ENCODE measurements around the gene KRT15. TPM values are rescaled to one million over a fixed set of nuclear protein-coding genes. Genes with fewer than 3 reads are reported as not detected.

The KRT15 gene
- total and polyA plus RNA-seq, 4 donors = 0.14 TPM; not detected in 3

- no peak overlapping the region for H3K4me3 ChIP-seq (ENCODE audit: low read depth in 1 of 3, low read length in 3 of 3)
- 57% methylated on average over 10 of the region's 10 CpGs for WGBS
- H3K9me3 ChIP-seq (ENCODE audit: control insufficient read depth in 4 of 4, low read length in 3 of 4) = no peaks in the 10 kb centered on the region
- no peaks in the 10 kb centered on the region for H3K4me1 ChIP-seq (ENCODE audit: control insufficient read depth in 4 of 4, insufficient read depth in 4 of 4, low read length in 3 of 4)
- DNase-seq (ENCODE audit: low spot score) = no peak
- H3K9ac ChIP-seq (ENCODE audit: low read depth in 1 of 2, low read length in 2 of 2) = no peak overlapping the region
- no peaks in the 10 kb centered on the region for H3K27me3 ChIP-seq (ENCODE audit: control insufficient read depth in 4 of 4, insufficient read depth in 4 of 4, low read length in 3 of 4)
- H3K27ac ChIP-seq (ENCODE audit: low read depth in 1 of 2, low read length in 2 of 2) = no peak overlapping the region
- H3K36me3 ChIP-seq (ENCODE audit: control insufficient read depth in 4 of 4, insufficient read depth in 3 of 4, low read depth in 1 of 4, low read length in 3 of 4) = no peaks in the 10 kb centered on the region
- TF ChIP-seq ZBTB33 (IDR thresholded peaks at IDR 0.05) = no peak
- no peak for TF ChIP-seq CTCF (IDR thresholded peaks at IDR 0.05; ENCODE audit: low read depth, low read length, missing input control)
- TF ChIP-seq HNF4A (conservative IDR thresholded peaks at IDR 0.05) = no peak
- no peak for TF ChIP-seq HNF4G (IDR thresholded peaks at IDR 0.05)
- no peak for TF ChIP-seq GABPA (IDR thresholded peaks at IDR 0.05 in 1 of 2, conservative IDR thresholded peaks at IDR 0.05 in 1 of 2)
- TF ChIP-seq FOXA1 (IDR thresholded peaks at IDR 0.05) = no peak
- no peak for TF ChIP-seq RXRA (IDR thresholded peaks at IDR 0.05)
- no peak for TF ChIP-seq ATF3 (IDR thresholded peaks at IDR 0.05)
These were observed 11.3 kb downstream of the KRT15 start for GRCh38 chr17:41507315-41507880.

GRCh38 chr17:41505809-41506767, 12.6 kb downstream of the KRT15 start:
- no peaks in the 10 kb centered on the region for H3K27me3 ChIP-seq (ENCODE audit: control insufficient read depth in 4 of 4, insufficient read depth in 4 of 4, low read length in 3 of 4)
- H3K4me3 ChIP-seq (ENCODE audit: low read depth in 1 of 3, low read length in 3 of 3) = no peak overlapping the region
- DNase-seq (ENCODE audit: low spot score) = no peak
- no peaks in the 10 kb centered on the region for H3K36me3 ChIP-seq (ENCODE audit: control insufficient read depth in 4 of 4, insufficient read depth in 3 of 4, low read depth in 1 of 4, low read length in 3 of 4)
- no peak overlapping the region for H3K9ac ChIP-seq (ENCODE audit: low read depth in 1 of 2, low read length in 2 of 2)
- no peak overlapping the region for H3K27ac ChIP-seq (ENCODE audit: low read depth in 1 of 2, low read length in 2 of 2)
- no peaks in the 10 kb centered on the region for H3K9me3 ChIP-seq (ENCODE audit: control insufficient read depth in 4 of 4, low read length in 3 of 4)
- TF ChIP-seq YY1 (IDR thresholded peaks at IDR 0.05) = no peak
- no peaks in the 10 kb centered on the region for H3K4me1 ChIP-seq (ENCODE audit: control insufficient read depth in 4 of 4, insufficient read depth in 4 of 4, low read length in 3 of 4)
- 76% methylated on average over 14 of the region's 14 CpGs for WGBS

GRCh38 chr17:41505007-41505808, 13.5 kb downstream of the KRT15 start, which contains the start of gene KRT13:
KRT13 (minus strand) TSS chr17:41505612; CDS start chr17:41505550, 62 bp downstream.
- no peaks in the 10 kb centered on the region for H3K4me1 ChIP-seq (ENCODE audit: control insufficient read depth in 4 of 4, insufficient read depth in 4 of 4, low read length in 3 of 4)
- H3K9ac ChIP-seq (ENCODE audit: low read depth in 1 of 2, low read length in 2 of 2) = no peak within 1 kb of the TSS
- no peaks in the 10 kb centered on the region for H3K36me3 ChIP-seq (ENCODE audit: control insufficient read depth in 4 of 4, insufficient read depth in 3 of 4, low read depth in 1 of 4, low read length in 3 of 4)
- 88% methylated on average over 17 of the region's 17 CpGs for WGBS
- no peak within 1 kb of the TSS for H3K27ac ChIP-seq (ENCODE audit: low read depth in 1 of 2, low read length in 2 of 2)
- no peaks in the 10 kb centered on the region for H3K9me3 ChIP-seq (ENCODE audit: control insufficient read depth in 4 of 4, low read length in 3 of 4)
- TF ChIP-seq JUND (IDR thresholded peaks at IDR 0.05) (no peak), RXRA (IDR thresholded peaks at IDR 0.05) (no peak), MAX (IDR thresholded peaks at IDR 0.05) (no peak), FOXA1 (IDR thresholded peaks at IDR 0.05) (no peak), NR2F2 (IDR thresholded peaks at IDR 0.05) (no peak), EGR1 (IDR thresholded peaks at IDR 0.05; ENCODE audit: low read depth in 2 of 2) (no peak), YY1 (IDR thresholded peaks at IDR 0.05) (no peak), HNF4G (IDR thresholded peaks at IDR 0.05) (no peak), HNF4A (conservative IDR thresholded peaks at IDR 0.05) (no peak), FOXA2 (IDR thresholded peaks at IDR 0.05) (no peak), RAD21 (IDR thresholded peaks at IDR 0.05) (no peak), TAF1 (conservative IDR thresholded peaks at IDR 0.05) (no peak), SP1 (IDR thresholded peaks at IDR 0.05) (no peak), CTCF (IDR thresholded peaks at IDR 0.05; ENCODE audit: low read depth, low read length, missing input control) (no peak), GABPA (IDR thresholded peaks at IDR 0.05 in 1 of 2, conservative IDR thresholded peaks at IDR 0.05 in 1 of 2) (no peak)
- no peak for DNase-seq (ENCODE audit: low spot score)
- H3K4me3 ChIP-seq (ENCODE audit: low read depth in 1 of 3, low read length in 3 of 3) = no peak within 1 kb of the TSS
- H3K27me3 ChIP-seq (ENCODE audit: control insufficient read depth in 4 of 4, insufficient read depth in 4 of 4, low read length in 3 of 4) = no peaks in the 10 kb centered on the region
